Endothelial cell of umbilical vein (primary cell): ENCODE measurements around the gene SPNS1.

Source experiments
- CTCF ChIP-seq, 2 donors: IDR thresholded peaks; 1 replicate in 1 of 2; 2 replicates in 1 of 2; pipeline ENCODE4 v1.5.1; 2011; ENCODE audit warnings: low read length in 2 of 2, mild to moderate bottlenecking in 2 of 2, moderate library complexity in 2 of 2, control low read depth in 1 of 2, inconsistent platforms in 1 of 2, low read depth in 1 of 2; ENCODE audit not compliant: insufficient read depth in 1 of 2; ENCODE audit errors: extremely low read depth in 1 of 2
- JUN ChIP-seq: IDR thresholded peaks from 2 replicates; pipeline ENCODE4 v1.6.1; 2011; ENCODE audit warnings: borderline replicate concordance, low read depth; ENCODE audit not compliant: insufficient read length, insufficient read depth
- MAX ChIP-seq: IDR thresholded peaks from 2 replicates; pipeline ENCODE4 v1.6.1; 2011; ENCODE audit not compliant: insufficient read depth, insufficient read length
- MYC ChIP-seq: IDR thresholded peaks from one replicate; pipeline ENCODE4 v1.6.1; 2011; ENCODE audit warnings: mild to moderate bottlenecking, low read depth, low read length
- POLR2A ChIP-seq: IDR thresholded peaks from 2 replicates; pipeline ENCODE4 v1.6.1; 2012; ENCODE audit warnings: low read depth, mild to moderate bottlenecking, control low read depth, low read length
- POLR2AphosphoS5 ChIP-seq: IDR thresholded peaks from 2 replicates; pipeline ENCODE4 v1.6.1; 2012; ENCODE audit warnings: low read depth, mild to moderate bottlenecking, control low read depth, low read length, moderate library complexity; ENCODE audit not compliant: insufficient read depth

GRCh38 chr16:28987170-28987853 is 12.7 kb downstream of the SPNS1 start:
- TF ChIP-seq MAX (no peak), CTCF (IDR thresholded peaks at IDR 0.05; ENCODE audit: extremely low read depth in 1 of 2, insufficient read depth in 1 of 2, low read depth in 1 of 2, low read length in 2 of 2) (no peak), POLR2AphosphoS5 (no peak), POLR2A (no peak), JUN (no peak), MYC (no peak)
